Middle frontal gyrus (tissue), 1 donor: ENCODE measurements around the gene ACYP2.
"Not testable (repeated sequence)": the region's sequence is repeated elsewhere in the genome, so short reads cannot be mapped to it uniquely, and the experiment has no call there.

ENCODE experiments used
- DNase-seq: peaks from one replicate; pipeline ENCODE4 v3.0.0-alpha.2; 2015; ENCODE audit warnings: low spot score; ENCODE audit errors: extremely low spot score

Gene ACYP2

DNA sequence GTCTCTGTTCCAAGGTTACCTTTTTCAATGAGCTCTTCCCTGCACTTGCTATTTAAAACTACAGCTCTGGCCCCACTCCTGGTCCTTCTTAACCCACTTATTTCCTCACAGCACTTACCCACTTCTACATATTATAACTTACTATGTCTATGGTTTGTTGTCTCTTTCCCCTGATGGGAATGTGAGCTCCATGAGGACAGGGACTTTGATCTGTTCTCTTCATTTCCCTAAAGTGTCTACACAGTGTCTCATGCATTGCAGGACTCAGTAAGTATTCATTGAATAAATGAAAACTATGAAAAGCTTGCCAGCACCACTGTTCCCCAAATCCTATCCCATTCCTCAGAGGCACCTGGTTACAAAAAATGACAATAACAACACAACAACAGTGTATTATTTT, 18.3 kb upstream of the ACYP2 start:
- DNase-seq, result no peak

DNA sequence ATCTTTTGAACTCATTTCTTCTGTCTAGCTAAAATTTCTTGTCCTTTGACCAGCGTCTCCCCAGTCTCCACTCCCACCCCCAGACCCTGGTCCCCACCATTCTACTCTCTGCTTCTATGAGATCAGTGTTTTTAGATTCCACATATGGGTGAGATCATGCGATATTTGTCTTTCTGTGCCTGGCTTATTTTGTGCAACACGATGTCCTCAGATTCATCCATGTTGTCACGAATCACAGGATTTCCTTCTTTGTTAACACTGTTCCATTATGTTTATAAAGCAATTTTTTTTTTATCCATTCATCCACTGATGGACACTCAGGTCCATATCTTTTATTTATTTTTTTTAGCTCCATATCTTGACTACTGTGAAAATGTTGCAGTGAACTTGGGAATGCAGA, 16.0 kb upstream of the ACYP2 start:
- no peak for DNase-seq

DNA sequence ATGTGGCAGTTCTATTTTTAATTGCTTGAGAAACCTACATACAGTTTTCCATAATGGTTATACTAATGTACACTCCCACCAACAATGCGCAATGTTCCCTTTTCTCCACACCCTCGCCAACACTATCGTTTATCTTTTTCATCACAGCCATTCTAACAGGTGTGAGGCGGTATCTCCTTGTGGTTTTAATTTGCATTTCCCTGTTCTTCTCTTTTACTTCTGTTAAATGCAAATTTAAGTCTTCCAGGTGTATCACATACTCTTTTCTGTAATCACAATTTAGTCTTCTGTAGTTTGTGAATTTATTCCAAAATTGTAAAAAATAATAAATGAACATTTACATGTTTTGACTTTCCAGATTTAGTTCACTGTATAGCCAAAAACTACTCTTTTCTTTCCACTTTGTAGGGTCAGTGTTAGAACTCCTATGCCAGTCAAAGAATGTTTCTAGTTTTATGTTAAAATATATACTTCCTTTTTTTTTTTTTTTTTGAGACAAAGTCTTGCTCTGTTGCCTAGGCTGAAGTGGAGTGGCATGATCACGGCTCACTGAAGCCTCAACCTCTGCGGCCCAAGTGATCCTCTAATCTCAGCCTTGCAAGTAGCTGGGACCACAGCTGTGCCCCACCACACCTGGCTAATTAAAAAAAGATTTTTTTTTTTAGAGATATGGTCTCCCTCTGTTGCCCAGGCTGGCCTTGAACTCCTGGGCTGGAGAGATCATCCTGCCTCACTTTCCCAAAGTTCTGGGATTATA, 15.4 kb upstream of the ACYP2 start:
- DNase-seq, result no peak

DNA sequence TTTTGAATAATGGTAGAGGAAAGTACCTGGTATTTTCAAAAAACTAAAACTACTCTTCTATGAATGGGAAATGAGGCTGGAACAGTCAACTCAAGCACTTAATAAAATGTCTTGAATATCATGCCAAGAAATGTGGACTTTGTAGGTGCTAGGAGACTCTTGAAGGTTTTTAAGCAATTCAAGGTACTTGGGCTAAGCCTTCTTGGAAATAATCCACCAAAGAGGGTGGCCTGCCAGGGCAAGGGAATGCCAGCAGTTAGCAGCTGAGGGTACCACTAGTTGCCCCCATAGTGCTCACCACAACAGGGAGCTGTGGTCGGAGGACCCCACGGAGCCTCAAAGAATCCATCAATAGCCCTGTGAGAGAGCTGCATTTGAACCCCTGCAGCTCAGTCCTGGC, 14.6 kb upstream of the ACYP2 start:
- DNase-seq, result no peak

GRCh38 chr2:54103454-54104314, 11.7 kb upstream of the ACYP2 start:
- DNase-seq, result no peak

DNA sequence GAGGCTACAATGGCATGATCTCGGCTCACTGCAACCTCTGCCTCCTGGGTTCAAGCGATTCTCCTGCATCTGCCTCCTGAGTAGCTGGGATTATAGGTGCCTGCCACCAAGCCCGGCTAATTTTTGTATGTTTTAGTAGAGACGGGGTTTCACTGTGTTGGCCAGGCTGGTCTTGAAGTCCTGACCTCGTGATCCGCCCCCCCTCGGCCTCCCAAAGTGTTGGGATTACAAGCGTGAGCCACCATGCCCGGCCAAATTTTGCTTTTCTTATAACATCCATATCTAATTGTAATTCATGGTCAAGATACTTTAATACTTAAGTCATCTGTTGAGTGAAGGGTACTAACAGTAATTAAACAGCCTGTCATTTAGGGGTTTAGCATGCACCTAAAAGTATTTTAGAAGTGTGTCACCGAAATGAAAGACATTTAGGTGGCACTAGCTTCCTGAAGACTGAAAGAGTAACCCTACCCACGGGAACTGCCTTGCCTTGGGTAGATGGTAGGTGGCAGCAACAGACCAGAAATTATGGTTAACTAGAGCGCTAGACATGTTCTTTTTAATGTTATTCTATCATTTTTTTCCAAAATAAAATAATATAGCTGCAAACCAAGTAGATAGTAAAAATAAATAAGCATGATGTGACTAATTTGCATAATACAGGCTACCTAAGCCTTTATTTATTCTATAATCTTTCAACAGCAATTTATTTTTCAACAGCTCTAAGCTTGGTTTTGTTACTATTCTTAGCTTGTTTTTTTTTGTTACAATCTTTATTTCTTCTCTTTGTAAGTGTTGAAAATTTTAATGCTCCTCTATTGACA, 8.6 kb upstream of the ACYP2 start:
- DNase-seq, result peak; percentile 43

- no peak for DNase-seq
These were observed 8.0 kb upstream of the ACYP2 start for GRCh38 chr2:54107455-54107764.

- no peak for DNase-seq
These were observed 7.4 kb upstream of the ACYP2 start for GRCh38 chr2:54107903-54108615.

DNA sequence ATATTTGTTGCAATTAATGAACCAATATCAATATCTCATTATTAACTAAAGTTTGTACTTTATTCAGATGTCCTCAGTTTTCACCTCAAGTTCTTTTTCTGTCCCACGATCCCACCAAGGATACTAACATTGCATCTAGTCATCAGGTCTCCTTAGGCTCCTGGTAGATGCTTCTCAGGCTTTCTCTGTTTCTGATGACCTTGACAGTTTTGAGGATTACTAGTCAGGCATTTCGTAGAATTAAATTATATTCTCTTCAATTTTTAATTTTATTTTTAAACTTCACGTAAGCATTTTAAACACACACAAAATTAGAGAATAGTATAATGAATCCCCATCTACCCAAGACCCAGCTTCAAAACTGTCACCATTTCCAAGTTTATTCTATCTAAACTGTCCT, 5.6 kb upstream of the ACYP2 start:
- no peak for DNase-seq

DNA sequence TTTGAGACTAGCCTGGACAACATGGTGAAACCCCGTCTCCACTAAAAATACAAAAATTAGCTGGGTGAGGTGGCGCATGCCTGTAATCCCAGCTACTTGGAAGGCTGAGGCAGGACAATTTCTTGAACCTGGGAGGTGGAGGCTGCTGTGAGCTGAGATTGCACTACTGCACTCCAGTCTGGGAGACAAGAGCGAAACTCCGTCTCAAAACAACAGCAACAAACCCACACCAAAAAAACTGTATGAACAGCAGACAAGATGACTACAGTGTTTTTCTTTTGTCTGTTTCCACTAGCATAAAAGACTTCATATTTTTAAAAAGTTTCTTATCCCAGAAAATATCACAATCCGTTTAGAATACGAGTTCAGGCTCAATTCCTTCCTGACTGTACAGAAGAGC, 936 bp upstream of the ACYP2 start:
- DNase-seq, result not testable (repeated sequence)

- DNase-seq, result no peak
These were observed 505 bp upstream of the ACYP2 start for GRCh38 chr2:54114936-54115283.

- DNase-seq, result not testable (repeated sequence)
These were observed 1.2 kb downstream of the ACYP2 start for GRCh38 chr2:54116598-54116997.

- no peak for DNase-seq
These were observed 5.5 kb downstream of the ACYP2 start for GRCh38 chr2:54120950-54121349.

GRCh38 chr2:54122171-54122935, 6.9 kb downstream of the ACYP2 start:
- DNase-seq, result no peak

DNA sequence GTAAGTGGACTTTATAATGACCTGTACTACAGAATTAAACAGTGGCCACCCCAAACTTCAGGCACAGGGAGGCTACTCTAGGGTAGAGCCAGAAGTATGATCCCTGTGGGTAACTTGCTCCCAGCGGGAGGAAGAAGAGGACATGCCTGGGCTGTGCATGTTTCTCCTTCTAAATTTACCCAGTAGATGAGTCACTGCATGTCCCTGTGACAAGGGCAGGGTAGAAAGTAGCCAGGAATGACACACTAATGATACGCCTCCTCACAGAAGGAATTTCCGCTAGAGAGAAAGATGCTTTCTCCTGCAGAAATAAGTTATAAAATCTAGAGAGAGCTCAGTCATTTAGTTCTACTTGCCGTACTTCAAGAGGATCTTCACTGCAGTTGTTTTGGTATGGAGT, 7.5 kb downstream of the ACYP2 start:
- DNase-seq, result peak; percentile 60

- not testable (repeated sequence) for DNase-seq
These were observed 11.8 kb downstream of the ACYP2 start for GRCh38 chr2:54127174-54127573.

DNA sequence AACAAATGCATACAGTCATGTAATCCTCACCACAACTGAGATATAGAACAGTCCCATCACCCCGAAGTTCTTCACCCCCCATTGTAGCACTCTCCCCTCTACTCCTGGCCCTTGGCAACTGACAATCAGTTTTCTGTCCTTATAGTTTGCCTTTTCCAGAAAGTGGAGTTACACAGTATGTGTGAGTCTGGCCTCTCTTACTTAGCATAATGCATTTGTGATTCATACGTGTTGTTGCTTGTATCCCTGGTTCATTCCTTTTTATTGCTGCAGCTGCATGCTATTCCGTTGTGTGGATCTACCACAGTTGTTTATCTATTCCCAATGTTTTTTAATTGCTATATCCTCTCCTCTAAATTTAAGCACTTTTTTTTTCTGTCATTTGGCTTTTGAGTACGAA, 17.6 kb downstream of the ACYP2 start:
- DNase-seq, result no peak

DNA sequence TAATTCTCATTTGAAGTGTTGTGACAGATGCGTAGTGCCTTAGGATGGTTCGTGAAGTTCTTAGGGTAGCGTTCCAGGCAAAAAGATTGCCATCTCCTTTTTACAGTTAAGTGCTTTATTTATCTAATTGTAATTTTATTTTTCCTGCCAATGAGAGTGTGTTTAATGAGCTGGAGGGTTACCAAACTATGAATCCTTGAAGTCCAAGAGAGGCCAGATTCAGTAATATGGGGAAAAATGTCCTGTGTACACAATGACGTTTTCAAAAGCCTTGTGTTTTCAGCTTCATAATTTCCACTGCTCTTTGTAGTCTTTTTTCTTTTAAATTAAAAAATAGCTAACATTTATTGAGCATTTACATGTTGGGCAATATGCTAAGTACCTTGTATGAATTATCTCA, 23.8 kb downstream of the ACYP2 start:
- no peak for DNase-seq

DNA sequence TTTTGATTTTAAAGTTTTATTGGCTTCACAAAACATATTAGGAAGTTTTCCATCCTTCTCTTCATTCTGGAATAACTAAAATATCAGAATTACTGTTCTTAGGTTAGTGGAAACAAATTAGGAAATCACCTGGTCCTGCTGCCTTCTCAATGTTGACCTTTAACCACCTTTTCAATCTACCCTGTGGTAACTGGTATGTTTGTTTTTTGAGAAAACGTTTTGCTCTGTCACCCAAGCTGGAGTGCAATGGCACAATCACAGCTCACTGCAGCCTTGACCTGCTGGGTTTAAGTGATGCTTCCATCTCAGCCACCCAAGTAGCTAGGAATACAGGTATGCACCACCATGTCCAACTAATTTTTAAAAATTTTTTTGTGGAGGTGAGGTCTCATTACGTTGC, 28.4 kb downstream of the ACYP2 start:
- no peak for DNase-seq

- DNase-seq, result no peak
These were observed 33.0 kb downstream of the ACYP2 start for GRCh38 chr2:54148391-54148790.
